ENCODE data around the gene CRYBG2.
A peak's percentile ranks its signal among the peaks of the same experiment; 100 is the strongest.

Gene CRYBG2

GRCh38 chr1:26279456-26280332 lies 74.2 kb downstream of the CRYBG2 start, which contains the start of gene SH3BGRL3:
Gene SH3BGRL3, plus strand, starts transcription at chr1:26280086. Its CDS starts 70 bp downstream, at chr1:26280156.
- DNase-seq (ENCODE audit: low spot score), result peak; percentile 66

GRCh38 chr1:26278724-26279455 lies 75.0 kb downstream of the CRYBG2 start:
- peak; percentile 74 for DNase-seq (ENCODE audit: low spot score)

GRCh38 chr1:26278303-26278702 lies 75.6 kb downstream of the CRYBG2 start:
- no peak for DNase-seq (ENCODE audit: low spot score)

- no peak for DNase-seq (ENCODE audit: low spot score)
These were observed 76.2 kb downstream of the CRYBG2 start for GRCh38 chr1:26277719-26278118.

GRCh38 chr1:26277261-26277661 lies 76.7 kb downstream of the CRYBG2 start:
- DNase-seq (ENCODE audit: low spot score), result no peak

GRCh38 chr1:26276432-26276838 lies 77.5 kb downstream of the CRYBG2 start:
- no peak for DNase-seq (ENCODE audit: low spot score)

- peak; percentile 93 for DNase-seq (ENCODE audit: low spot score)
These were observed 78.1 kb downstream of the CRYBG2 start for GRCh38 chr1:26275580-26276431.

- DNase-seq (ENCODE audit: low spot score), result no peak
These were observed 79.0 kb downstream of the CRYBG2 start for GRCh38 chr1:26274801-26275425.

All from pons (tissue), 1 donor.